ENCODE results near the gene TSFM. TPM values are rescaled to one million over a fixed set of nuclear protein-coding genes. Genes with fewer than 3 reads are reported as not detected.

TSFM gene
- total RNA-seq, 1 experiment from 2014 or later: 58.5 TPM

GRCh38 chr12:57777911-57778310 lies 4.7 kb upstream of the TSFM start:
- H3K27me3 ChIP-seq (replicated peaks; ENCODE audit: insufficient read depth, low read depth, low read length, poor library complexity): no peaks in the 10 kb centered on the region
- DNase-seq (ENCODE audit: low spot score): no peak
- no TSS peak for BruUV-seq (replicated peaks)
- intact Hi-C loops (cut with micrococcal nuclease; ENCODE audit: unreplicated experiment): no loop called here
- no peak overlapping the region for H3K27ac ChIP-seq (ENCODE audit: low read depth, low read length, poor library complexity, severe bottlenecking)
- H3K4me1 ChIP-seq (ENCODE audit: insufficient read depth, low read length, poor library complexity, severe bottlenecking): peaks cover 5% of the 10 kb centered on the region
- CTCF ChIA-PET: no interaction called here
- H3K36me3 ChIP-seq (ENCODE audit: insufficient read depth, low read length, poor library complexity, severe bottlenecking): no peaks in the 10 kb centered on the region
- H3K4me3 ChIP-seq (ENCODE audit: low read depth, low read length, poor library complexity, severe bottlenecking): no peak overlapping the region
- POLR2A ChIA-PET (ENCODE audit: low non-redundant PET): no interaction called here
- no peak for TF ChIP-seq CTCF (conservative IDR thresholded peaks at IDR 0.05; ENCODE audit: low read depth, low read length)
- no peak for TF ChIP-seq EZH2 (IDR thresholded peaks at IDR 0.05; ENCODE audit: borderline replicate concordance, low read depth, low read length, poor library complexity, severe bottlenecking)
- no peaks in the 10 kb centered on the region for H3K9me3 ChIP-seq (ENCODE audit: low read depth, low read length, poor library complexity, severe bottlenecking)

- Histone ChIP-seq H3K27me3 (replicated peaks; ENCODE audit: insufficient read depth, low read depth, low read length, poor library complexity) (no peaks in the 10 kb centered on the region), H3K4me3 (ENCODE audit: low read depth, low read length, poor library complexity, severe bottlenecking) (no peak overlapping the region), H3K9me3 (ENCODE audit: low read depth, low read length, poor library complexity, severe bottlenecking) (no peaks in the 10 kb centered on the region), H3K27ac (ENCODE audit: low read depth, low read length, poor library complexity, severe bottlenecking) (no peak overlapping the region), H3K4me1 (ENCODE audit: insufficient read depth, low read length, poor library complexity, severe bottlenecking) (no peaks in the 10 kb centered on the region), H3K36me3 (ENCODE audit: insufficient read depth, low read length, poor library complexity, severe bottlenecking) (peaks cover 7% of the 10 kb centered on the region)
- intact Hi-C loops (cut with micrococcal nuclease; ENCODE audit: unreplicated experiment): no loop called here
- TF ChIP-seq EZH2 (IDR thresholded peaks at IDR 0.05; ENCODE audit: borderline replicate concordance, low read depth, low read length, poor library complexity, severe bottlenecking) (no peak), CTCF (conservative IDR thresholded peaks at IDR 0.05; ENCODE audit: low read depth, low read length) (no peak)
- BruUV-seq (replicated peaks): no TSS peak
- no peak for DNase-seq (ENCODE audit: low spot score)
- POLR2A ChIA-PET (ENCODE audit: low non-redundant PET): no interaction called here
- CTCF ChIA-PET: no interaction called here
Measured at GRCh38 chr12:57779736-57780135, 2.9 kb upstream of the TSFM start.

- Histone ChIP-seq H3K27me3 (replicated peaks; ENCODE audit: insufficient read depth, low read depth, low read length, poor library complexity) (no peaks in the 10 kb centered on the region), H3K4me3 (ENCODE audit: low read depth, low read length, poor library complexity, severe bottlenecking) (no peak overlapping the region), H3K4me1 (ENCODE audit: insufficient read depth, low read length, poor library complexity, severe bottlenecking) (no peaks in the 10 kb centered on the region), H3K9me3 (ENCODE audit: low read depth, low read length, poor library complexity, severe bottlenecking) (no peaks in the 10 kb centered on the region), H3K36me3 (ENCODE audit: insufficient read depth, low read length, poor library complexity, severe bottlenecking) (peaks cover 11% of the 10 kb centered on the region), H3K27ac (ENCODE audit: low read depth, low read length, poor library complexity, severe bottlenecking) (no peak overlapping the region)
- intact Hi-C loops (cut with micrococcal nuclease; ENCODE audit: unreplicated experiment): no loop called here
- ChIA-PET POLR2A (ENCODE audit: low non-redundant PET) (no interaction called here), CTCF (no interaction called here)
- no peak for TF ChIP-seq CTCF (conservative IDR thresholded peaks at IDR 0.05; ENCODE audit: low read depth, low read length)
- DNase-seq (ENCODE audit: low spot score): no peak
- no TSS peak for BruUV-seq (replicated peaks)
Measured at GRCh38 chr12:57780284-57780897, 2.2 kb upstream of the TSFM start.

Measured in A673 (cell line).